ENCODE measurements around the gene LPA.

- TF ChIP-seq CTCF (IDR thresholded peaks at IDR 0.05; ENCODE audit: insufficient read depth, low read length, poor library complexity, severe bottlenecking) (no peak), EZH2phosphoT487 (conservative IDR thresholded peaks at IDR 0.05; ENCODE audit: low read length) (no peak)
These were observed 158.1 kb downstream of the LPA start for GRCh38 chr6:160505970-160506369.

Measured in SU-DHL-6 (cell line).